ENCODE data around the gene OSER1.
"Not testable (repeated sequence)": the region's sequence is repeated elsewhere in the genome, so short reads cannot be mapped to it uniquely, and the experiment has no call there.

Gene OSER1

GRCh38 chr20:44190197-44190852, 20.2 kb downstream of the OSER1 start:
- H3K4me3 ChIP-seq (ENCODE audit: low read length); DNase-seq (ENCODE audit: low read depth): not testable (repeated sequence)
- peak; percentile 85 for TF ChIP-seq CTCF (conservative IDR thresholded peaks at IDR 0.05; ENCODE audit: low read depth, low read length)

- DNase-seq (ENCODE audit: low read depth), result no peak
Measured at GRCh38 chr20:44188752-44189151, 21.8 kb downstream of the OSER1 start.

GRCh38 chr20:44187772-44188709, 22.5 kb downstream of the OSER1 start:
- DNase-seq (ENCODE audit: low read depth), result no peak
- TF ChIP-seq CTCF (conservative IDR thresholded peaks at IDR 0.05; ENCODE audit: low read depth, low read length), result no peak
- H3K4me3 ChIP-seq (ENCODE audit: low read length), result peak overlapping the region; percentile 55

More at GRCh38 chr20:44188752-44189151, 21.8 kb downstream of the OSER1 start:
- TF ChIP-seq CTCF (conservative IDR thresholded peaks at IDR 0.05; ENCODE audit: low read depth, low read length), result no peak
- H3K4me3 ChIP-seq (ENCODE audit: low read length), result no peak overlapping the region

- TF ChIP-seq CTCF (conservative IDR thresholded peaks at IDR 0.05; ENCODE audit: low read depth, low read length), result no peak
- peak within 1 kb of the TSS; percentile 55 for H3K4me3 ChIP-seq (ENCODE audit: low read length)
- no peak for DNase-seq (ENCODE audit: low read depth)
Measured at GRCh38 chr20:44187054-44187771, 23.4 kb downstream of the OSER1 start, which contains the start of gene JPH2. Gene JPH2 (minus strand): TSS chr20:44187188. CDS start chr20:44186705, 483 bp downstream.

- peak overlapping the region; percentile 55 for H3K4me3 ChIP-seq (ENCODE audit: low read length)
- DNase-seq (ENCODE audit: low read depth), result no peak
Measured at GRCh38 chr20:44186674-44187053, 23.9 kb downstream of the OSER1 start.

GRCh38 chr20:44186201-44186600, 24.4 kb downstream of the OSER1 start:
- no peak overlapping the region for H3K4me3 ChIP-seq (ENCODE audit: low read length)
- no peak for TF ChIP-seq CTCF (conservative IDR thresholded peaks at IDR 0.05; ENCODE audit: low read depth, low read length)
- no peak for DNase-seq (ENCODE audit: low read depth)

More at GRCh38 chr20:44186674-44187053, 23.9 kb downstream of the OSER1 start:
- no peak for TF ChIP-seq CTCF (conservative IDR thresholded peaks at IDR 0.05; ENCODE audit: low read depth, low read length)
